Hepatocyte (in vitro differentiated cells): ENCODE data around the gene PRSS8. TPM values are rescaled to one million over a fixed set of nuclear protein-coding genes. Genes with fewer than 3 reads are reported as not detected.
A peak's percentile ranks its signal among the peaks of the same experiment; 100 is the strongest.

Source experiments
- DNase-seq: peaks from one replicate; pipeline ENCODE4 v3.0.0-alpha.2; 2016; ENCODE audit warnings: low spot score
- H2AFZ ChIP-seq: fragments of 200-600 bp; sonication (generic); 2 replicates; pipeline ENCODE4 v1.6.0; 2016; ENCODE audit warnings: antibody characterized with exemption, mild to moderate bottlenecking
- H3K27ac ChIP-seq: fragments of 200-600 bp; sonication (generic); 2 replicates; pipeline ENCODE4 v1.5.1; 2016; ENCODE audit warnings: mild to moderate bottlenecking
- H3K27me3 ChIP-seq: fragments of 200-600 bp; sonication (generic); 2 replicates; pipeline ENCODE4 v1.6.1; 2016
- H3K36me3 ChIP-seq: fragments of 200-600 bp; sonication (generic); replicated peaks from 2 replicates; pipeline ENCODE4 v1.5.1; 2016; ENCODE audit warnings: low read depth; ENCODE audit not compliant: insufficient read depth
- H3K4me1 ChIP-seq: fragments of 200-600 bp; sonication (generic); 2 replicates; pipeline ENCODE4 v1.5.1; 2016; ENCODE audit warnings: mild to moderate bottlenecking, moderate library complexity; ENCODE audit not compliant: insufficient read depth
- H3K4me2 ChIP-seq: fragments of 200-600 bp; sonication (generic); 2 replicates; pipeline ENCODE4 v1.6.0; 2016
- H3K4me3 ChIP-seq: fragments of 200-600 bp; sonication (generic); 2 replicates; pipeline ENCODE4 v1.5.1; 2016; ENCODE audit warnings: mild to moderate bottlenecking
- H3K79me2 ChIP-seq: fragments of 200-600 bp; sonication (generic); 2 replicates; pipeline ENCODE4 v1.6.0; 2017; ENCODE audit warnings: mild to moderate bottlenecking
- H3K9me2 ChIP-seq: fragments of 200-600 bp; sonication (generic); replicated peaks from 2 replicates; pipeline ENCODE4 v1.6.0; 2017; ENCODE audit warnings: mild to moderate bottlenecking; ENCODE audit not compliant: insufficient read depth
- H3K9me3 ChIP-seq: fragments of 200-600 bp; sonication (generic); 2 replicates; pipeline ENCODE4 v1.5.1; 2016; ENCODE audit warnings: low read depth, mild to moderate bottlenecking
- H4K20me1 ChIP-seq: fragments of 200-600 bp; sonication (generic); 2 replicates; pipeline ENCODE4 v1.6.0; 2016; ENCODE audit warnings: mild to moderate bottlenecking; ENCODE audit not compliant: insufficient read depth, poor library complexity, severe bottlenecking
- EZH2 ChIP-seq: fragments of 200-600 bp; sonication (generic); IDR thresholded peaks from 2 replicates; pipeline ENCODE4 v1.6.1; 2016; ENCODE audit warnings: antibody characterized with exemption, mild to moderate bottlenecking, borderline replicate concordance
- EZH2phosphoT487 ChIP-seq: fragments of 200-600 bp; sonication (generic); IDR thresholded peaks from one replicate; pipeline ENCODE4 v1.6.1; 2018; ENCODE audit warnings: antibody characterized with exemption, mild to moderate bottlenecking, low read depth, moderate library complexity; ENCODE audit not compliant: unreplicated experiment, severe bottlenecking
- WGBS: methylation state at CpG from one replicate; pipeline ENCODE4 v1.1.6; 2016; ENCODE audit warnings: low lambda C conversion rate; ENCODE audit errors: missing lambda C conversion rate; 5-methylcytosine and 5-hydroxymethylcytosine counted together
- polyA plus RNA-seq: library from polyadenylated mRNA; unstranded; fragments of >200 nt; fragmentation: Nextera tagmentation; extraction: Ambion mirVana; gene quantifications from 2 replicates; pipeline ENCODE4 v1.2.1, GENCODE V29; 2016
- total RNA-seq: library from RNA; depleted of rRNA; stranded (reverse); fragments of >200 nt; gene quantifications from 2 replicates; pipeline ENCODE4 v1.2.3, GENCODE V29; 2014
- TF ChIP-seq, protein P1 (sequence below): fragments of 200-600 bp; sonication (generic); IDR thresholded peaks from 2 replicates; pipeline ENCODE4 v1.5.1; 2016; ENCODE audit warnings: antibody characterized with exemption, mild to moderate bottlenecking; ENCODE audit not compliant: poor library complexity

PRSS8 gene
- total and polyA plus RNA-seq, 2 experiments from 2014 or later, result 155 to 320 TPM

DNA sequence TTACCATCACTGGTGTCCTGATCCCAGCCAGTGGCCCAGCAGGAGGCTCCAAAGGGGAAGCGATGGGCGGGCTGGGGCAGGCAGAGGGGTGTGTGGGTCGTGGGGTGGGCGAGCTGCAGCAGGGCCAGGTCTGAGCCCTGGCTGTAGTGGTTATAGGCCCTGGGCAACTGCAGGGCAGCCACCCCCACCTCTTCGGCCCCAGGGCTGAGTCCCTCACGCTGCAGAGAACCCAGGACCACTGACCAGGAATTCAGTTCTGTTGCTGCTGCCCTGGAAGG is 49.0 kb downstream of the PRSS8 start:
- no peak for DNase-seq
- Histone ChIP-seq H3K36me3 (no peaks in the 10 kb centered on the region), H4K20me1 (no peaks in the 10 kb centered on the region), H3K4me3 (no peak overlapping the region), H3K9me3 (no peaks in the 10 kb centered on the region), H3K4me1 (no peaks in the 10 kb centered on the region), H3K9me2 (no peaks in the 10 kb centered on the region), H3K27ac (no peak overlapping the region), H2AFZ (no peak overlapping the region), H3K27me3 (no peaks in the 10 kb centered on the region), H3K4me2 (no peak overlapping the region), H3K79me2 (no peaks in the 10 kb centered on the region)
- TF ChIP-seq, protein P1, sequence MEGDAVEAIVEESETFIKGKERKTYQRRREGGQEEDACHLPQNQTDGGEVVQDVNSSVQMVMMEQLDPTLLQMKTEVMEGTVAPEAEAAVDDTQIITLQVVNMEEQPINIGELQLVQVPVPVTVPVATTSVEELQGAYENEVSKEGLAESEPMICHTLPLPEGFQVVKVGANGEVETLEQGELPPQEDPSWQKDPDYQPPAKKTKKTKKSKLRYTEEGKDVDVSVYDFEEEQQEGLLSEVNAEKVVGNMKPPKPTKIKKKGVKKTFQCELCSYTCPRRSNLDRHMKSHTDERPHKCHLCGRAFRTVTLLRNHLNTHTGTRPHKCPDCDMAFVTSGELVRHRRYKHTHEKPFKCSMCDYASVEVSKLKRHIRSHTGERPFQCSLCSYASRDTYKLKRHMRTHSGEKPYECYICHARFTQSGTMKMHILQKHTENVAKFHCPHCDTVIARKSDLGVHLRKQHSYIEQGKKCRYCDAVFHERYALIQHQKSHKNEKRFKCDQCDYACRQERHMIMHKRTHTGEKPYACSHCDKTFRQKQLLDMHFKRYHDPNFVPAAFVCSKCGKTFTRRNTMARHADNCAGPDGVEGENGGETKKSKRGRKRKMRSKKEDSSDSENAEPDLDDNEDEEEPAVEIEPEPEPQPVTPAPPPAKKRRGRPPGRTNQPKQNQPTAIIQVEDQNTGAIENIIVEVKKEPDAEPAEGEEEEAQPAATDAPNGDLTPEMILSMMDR, result no peak
- TF ChIP-seq EZH2, result no peak
- TF ChIP-seq EZH2phosphoT487, result no peak
- 96% methylated on average over 6 of the region's 6 CpGs for WGBS

DNA sequence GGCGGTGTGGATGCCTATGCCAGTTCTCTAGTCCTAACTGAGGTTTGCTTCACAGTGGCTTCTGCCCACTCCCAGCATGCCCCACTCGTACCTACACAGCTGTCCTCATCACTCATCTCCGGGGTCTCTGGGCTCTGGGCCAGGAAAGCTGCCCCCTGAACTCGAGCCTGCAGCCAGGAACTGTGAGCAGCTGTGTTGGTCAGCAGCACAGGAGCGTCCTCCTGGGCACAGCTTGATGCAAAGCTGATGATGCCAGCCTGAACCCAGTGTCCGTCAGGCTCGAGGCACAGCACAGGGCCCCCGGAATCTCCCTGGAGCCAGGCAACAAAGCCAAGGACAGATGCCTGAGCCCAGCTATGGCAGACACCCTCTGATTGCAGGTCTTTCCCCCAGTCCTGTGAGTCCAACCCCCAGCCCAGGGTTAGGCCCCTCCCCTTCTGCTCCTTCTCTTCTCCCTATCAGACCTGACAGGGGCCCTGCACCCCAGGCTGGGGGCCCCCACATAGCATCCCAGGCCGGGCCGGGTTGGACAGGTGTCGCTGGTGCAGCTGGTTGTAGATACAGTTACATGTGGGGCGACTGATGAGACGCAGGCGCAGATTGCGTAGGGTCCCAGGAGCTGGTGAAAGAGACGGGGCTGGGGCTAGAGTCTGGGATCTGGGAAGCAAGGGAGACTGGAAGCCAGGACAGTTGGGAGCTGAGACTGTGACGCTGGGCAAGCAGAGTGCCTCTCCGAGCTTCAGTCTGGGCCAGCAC is 49.5 kb downstream of the PRSS8 start:
- Histone ChIP-seq H2AFZ (no peak overlapping the region), H3K4me3 (no peak overlapping the region), H3K4me2 (no peak overlapping the region), H4K20me1 (no peaks in the 10 kb centered on the region), H3K9me3 (no peaks in the 10 kb centered on the region), H3K9me2 (no peaks in the 10 kb centered on the region), H3K79me2 (no peaks in the 10 kb centered on the region), H3K4me1 (no peaks in the 10 kb centered on the region), H3K27me3 (no peaks in the 10 kb centered on the region), H3K36me3 (no peaks in the 10 kb centered on the region), H3K27ac (no peak overlapping the region)
- DNase-seq, result peak; percentile 3
- 93% methylated on average over 18 of the region's 18 CpGs for WGBS
- TF ChIP-seq EZH2phosphoT487 (no peak), EZH2 (no peak)
- TF ChIP-seq, protein P1, result no peak

DNA sequence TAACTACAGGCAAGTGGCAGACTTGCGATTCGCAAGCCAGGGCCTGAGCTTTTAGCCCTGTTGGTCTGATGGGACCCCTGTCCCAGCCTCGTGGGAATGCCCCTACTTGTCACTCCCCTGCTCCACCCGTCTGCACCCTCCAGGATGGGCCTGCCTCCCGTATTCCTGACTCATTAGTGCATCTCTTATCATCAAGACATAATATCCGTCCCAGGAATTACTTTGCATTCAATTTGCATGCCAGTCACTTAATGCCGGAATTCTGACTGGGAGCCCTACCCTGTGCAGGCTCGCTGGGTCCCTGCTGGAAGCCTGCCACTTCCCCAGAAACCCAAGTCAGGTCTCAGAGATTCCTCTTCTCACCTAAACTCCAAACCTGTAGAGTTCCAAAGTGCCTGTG is 50.1 kb downstream of the PRSS8 start:
- H4K20me1 ChIP-seq, result no peaks in the 10 kb centered on the region
- H3K9me3 ChIP-seq, result no peaks in the 10 kb centered on the region
- no peak overlapping the region for H3K4me3 ChIP-seq
- H2AFZ ChIP-seq, result no peak overlapping the region
- 83% methylated on average over 8 of the region's 8 CpGs for WGBS
- DNase-seq, result no peak
- H3K79me2 ChIP-seq, result no peaks in the 10 kb centered on the region
- H3K9me2 ChIP-seq, result no peaks in the 10 kb centered on the region
- H3K27ac ChIP-seq, result no peak overlapping the region
- H3K4me2 ChIP-seq, result no peak overlapping the region
- H3K36me3 ChIP-seq, result no peaks in the 10 kb centered on the region
- TF ChIP-seq EZH2phosphoT487 (no peak), EZH2 (no peak)
- TF ChIP-seq, protein P1, result no peak
- H3K4me1 ChIP-seq, result no peaks in the 10 kb centered on the region
- no peaks in the 10 kb centered on the region for H3K27me3 ChIP-seq
